Right lobe of liver (tissue), 6 donors: Measurements from ENCODE around the gene ARHGDIB. TPM values are rescaled to one million over a fixed set of nuclear protein-coding genes. Genes with fewer than 3 reads are reported as not detected.

Experiments used
- ATAC-seq, 4 donors: fragments of 200-7000 bp; cut with Tn5 transposase; one replicate each; pipeline ENCODE4 v1.9.1; 2020; ENCODE audit warnings: mild to moderate bottlenecking in 4 of 4, moderate library complexity in 4 of 4
- DNase-seq, 3 donors: peaks; one replicate each; pipeline ENCODE4 v3.0.0-alpha.2; 2020
- H3K27ac ChIP-seq, 3 donors: fragments of 200-600 bp; one replicate each; pipeline ENCODE4 v1.8.0; 2022
- H3K27me3 ChIP-seq, 2 donors: fragments of 200-600 bp; one replicate each; pipeline ENCODE4 v1.8.0; 2022
- H3K36me3 ChIP-seq, 4 donors: fragments of 200-600 bp; sonication (generic) in 1 of 4; one replicate each; pipeline versions ENCODE4 v1.5.1 to v1.8.0; 2017 to 2022; ENCODE audit warnings: control low read depth in 1 of 4
- H3K4me1 ChIP-seq, 4 donors: fragments of 200-600 bp; sonication (generic) in 1 of 4; one replicate each; pipeline versions ENCODE4 v1.5.1 to v1.8.0; 2017 to 2022; ENCODE audit warnings: control low read depth in 1 of 4
- H3K4me3 ChIP-seq, 3 donors: fragments of 200-600 bp; one replicate each; pipeline ENCODE4 v1.8.0; 2022
- H3K9me3 ChIP-seq, 4 donors: fragments of 200-600 bp; sonication (generic) in 1 of 4; one replicate each; pipeline versions ENCODE4 v1.5.1 to v1.8.0; 2017 to 2022; ENCODE audit warnings: control low read depth in 1 of 4
- POLR2A ChIP-seq: fragments of 450-650 bp; IDR thresholded peaks from one replicate; pipeline ENCODE4 v1.6.1; 2017; ENCODE audit warnings: antibody characterized with exemption, mild to moderate bottlenecking
- WGBS: methylation state at CpG from one replicate; pipeline ENCODE4 v1.1.6; 2018; ENCODE audit warnings: low coverage, low lambda C conversion rate; ENCODE audit not compliant: insufficient coverage; ENCODE audit errors: missing lambda C conversion rate; 5-methylcytosine and 5-hydroxymethylcytosine counted together
- intact Hi-C, 2 donors: fragments of 100-400 bp; cut with DNase I; formaldehyde crosslinking; loops; one replicate each; pipeline versions ENCODE4 v1.11.2 to v1.14.1; 2022
- total RNA-seq, 6 experiments: library from RNA; depleted of rRNA in 2 of 6; stranded (reverse); fragments of >200 nt in 2 of 6; fragmentation: NEBNext Ultra II Directional in 3 of 6; extraction: Animal tissue kit (Norgen Biotek cat#: 25700) in 3 of 6; gene quantifications; one replicate each; pipeline versions ENCODE4 v1.1.0 to v1.2.4, GENCODE V29; 2016 to 2023
- TF ChIP-seq, protein P1 (sequence below), 4 donors: fragments of 200-600 bp in 3 of 4; fragments of 450-650 bp in 1 of 4; IDR thresholded peaks; one replicate each; pipeline versions ENCODE4 v1.5.1 to v1.8.0; 2016 to 2022; ENCODE audit warnings: antibody characterized with exemption in 4 of 4, mild to moderate bottlenecking in 2 of 4
- donor health status: DM: no; HTN: yes; CAD: no.
- donor health status: DM: no; HTN: no; CAD: no.
- donor health status: DM: no; HTN: no; CAD: no.
- donor health status: DM: no; HTN: yes; CAD: no.
- donor health status: DM: no; HTN: yes; CAD: no.

The ARHGDIB gene
- total RNA-seq, 6 experiments from 2014 or later = 17.2 to 58.1 (median 31.9) TPM

DNA sequence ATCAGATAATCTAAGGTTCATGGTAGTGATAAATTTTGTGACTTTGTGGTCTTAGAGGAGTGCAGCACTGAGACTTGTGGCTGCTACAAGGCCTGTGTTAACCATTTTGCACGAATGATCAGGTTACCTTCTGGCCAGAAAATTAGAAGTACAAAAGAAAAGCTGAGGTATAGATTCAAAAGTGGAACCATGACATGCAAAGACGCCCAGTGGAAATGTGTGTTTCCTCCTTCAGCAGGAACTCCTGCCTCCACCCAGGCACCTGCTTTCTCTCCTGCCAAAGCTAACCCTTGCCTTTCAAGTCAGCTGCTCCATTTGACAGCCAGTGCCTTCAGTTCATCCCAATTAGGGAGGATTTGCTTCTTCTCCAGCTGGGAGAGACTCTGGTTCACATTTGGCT is 21.6 kb upstream of the ARHGDIB start:
- Histone ChIP-seq H3K27me3 (no peaks in the 10 kb centered on the region), H3K36me3 (no peaks in the 10 kb centered on the region), H3K27ac (no peak overlapping the region), H3K4me1 (no peaks in the 10 kb centered on the region), H3K4me3 (no peak overlapping the region), H3K9me3 (no peaks in the 10 kb centered on the region)
- no peak for ATAC-seq
- 29% methylated on average over 2 of the region's 2 CpGs for WGBS
- no peak for DNase-seq
- TF ChIP-seq, protein P1, sequence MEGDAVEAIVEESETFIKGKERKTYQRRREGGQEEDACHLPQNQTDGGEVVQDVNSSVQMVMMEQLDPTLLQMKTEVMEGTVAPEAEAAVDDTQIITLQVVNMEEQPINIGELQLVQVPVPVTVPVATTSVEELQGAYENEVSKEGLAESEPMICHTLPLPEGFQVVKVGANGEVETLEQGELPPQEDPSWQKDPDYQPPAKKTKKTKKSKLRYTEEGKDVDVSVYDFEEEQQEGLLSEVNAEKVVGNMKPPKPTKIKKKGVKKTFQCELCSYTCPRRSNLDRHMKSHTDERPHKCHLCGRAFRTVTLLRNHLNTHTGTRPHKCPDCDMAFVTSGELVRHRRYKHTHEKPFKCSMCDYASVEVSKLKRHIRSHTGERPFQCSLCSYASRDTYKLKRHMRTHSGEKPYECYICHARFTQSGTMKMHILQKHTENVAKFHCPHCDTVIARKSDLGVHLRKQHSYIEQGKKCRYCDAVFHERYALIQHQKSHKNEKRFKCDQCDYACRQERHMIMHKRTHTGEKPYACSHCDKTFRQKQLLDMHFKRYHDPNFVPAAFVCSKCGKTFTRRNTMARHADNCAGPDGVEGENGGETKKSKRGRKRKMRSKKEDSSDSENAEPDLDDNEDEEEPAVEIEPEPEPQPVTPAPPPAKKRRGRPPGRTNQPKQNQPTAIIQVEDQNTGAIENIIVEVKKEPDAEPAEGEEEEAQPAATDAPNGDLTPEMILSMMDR (IDR thresholded peaks at IDR 0.05) = no peak
- no peak for TF ChIP-seq POLR2A
- intact Hi-C loops = no loop called here

DNA sequence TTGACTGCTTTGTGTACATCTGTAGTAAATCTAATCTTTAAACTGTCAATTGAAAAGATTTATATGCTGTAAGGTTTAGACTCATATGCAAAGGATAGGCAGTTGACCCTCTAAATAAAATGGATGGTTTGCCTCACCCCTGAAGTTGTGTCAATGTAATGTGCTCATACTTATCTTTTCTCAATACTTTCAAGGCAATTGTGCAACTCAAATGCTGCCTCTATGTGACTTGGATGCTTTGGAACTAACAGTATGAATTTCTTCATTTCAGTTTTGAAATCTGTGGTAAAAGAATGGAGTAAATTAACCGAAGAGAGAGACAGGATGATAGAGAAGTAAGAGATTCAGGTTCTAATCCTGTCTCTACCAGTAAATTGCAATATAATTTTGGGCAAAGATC is 21.2 kb upstream of the ARHGDIB start:
- no peak for ATAC-seq
- WGBS = 23% methylated on average over 1 of the region's 1 CpG
- Histone ChIP-seq H3K27ac (no peak overlapping the region), H3K27me3 (no peaks in the 10 kb centered on the region), H3K4me3 (no peak overlapping the region), H3K36me3 (no peaks in the 10 kb centered on the region), H3K9me3 (no peaks in the 10 kb centered on the region), H3K4me1 (no peaks in the 10 kb centered on the region)
- intact Hi-C loops = no loop called here
- TF ChIP-seq, protein P1 (IDR thresholded peaks at IDR 0.05) = no peak
- no peak for TF ChIP-seq POLR2A
- DNase-seq = no peak

DNA sequence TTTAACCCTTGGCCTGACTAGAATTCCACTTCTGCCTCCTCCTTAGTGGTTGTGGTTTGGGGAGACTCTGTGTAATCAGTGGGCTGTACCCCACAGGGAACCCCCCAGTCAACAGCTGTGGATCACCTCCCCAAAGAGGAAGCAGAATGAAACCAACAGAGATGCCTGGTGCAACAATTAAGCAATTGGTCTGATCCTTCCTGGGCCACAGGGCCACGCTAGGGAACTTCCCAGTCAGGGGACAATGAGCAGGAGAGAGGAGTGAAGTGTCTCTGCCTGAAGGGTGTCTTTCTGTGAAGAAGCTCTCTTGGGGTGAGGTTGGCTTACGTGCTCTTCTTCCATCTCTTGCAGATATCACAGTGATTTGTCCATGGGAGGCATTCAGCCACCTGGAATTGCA is 19.6 kb upstream of the ARHGDIB start:
- intact Hi-C loops = no loop called here
- no CpG with 5 or more reads among the region's 2 CpGs for WGBS
- ATAC-seq = peak; percentile 44 to 68 (median 64)
- H3K9me3 ChIP-seq = no peaks in the 10 kb centered on the region
- H3K27me3 ChIP-seq = no peaks in the 10 kb centered on the region
- no peak for TF ChIP-seq POLR2A
- TF ChIP-seq, protein P1 (IDR thresholded peaks at IDR 0.05) = no peak
- no peaks in the 10 kb centered on the region for H3K4me1 ChIP-seq
- no peak overlapping the region for H3K27ac ChIP-seq
- H3K36me3 ChIP-seq = no peaks in the 10 kb centered on the region
- DNase-seq = peak in 1 of 3 donors; percentile 54
- H3K4me3 ChIP-seq = no peak overlapping the region

DNA sequence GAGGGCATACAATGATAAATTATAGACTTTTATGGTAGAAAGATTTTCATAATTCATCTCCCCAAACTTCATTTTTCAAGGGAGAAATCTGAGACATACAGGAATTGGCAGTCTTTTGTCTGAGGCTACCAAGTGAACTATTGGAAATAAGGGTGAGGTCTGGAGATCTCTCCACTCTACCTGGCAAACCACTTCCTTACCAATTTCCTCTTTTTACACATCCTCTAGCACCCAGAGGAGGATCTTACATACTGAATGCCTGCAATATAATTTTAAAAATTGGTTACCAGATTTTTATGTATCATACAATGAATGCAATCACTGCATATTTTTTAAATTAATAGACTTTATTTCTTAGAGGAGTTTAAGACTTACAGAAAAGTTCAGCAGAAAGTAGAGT is 18.1 kb upstream of the ARHGDIB start:
- Histone ChIP-seq H3K4me1 (no peaks in the 10 kb centered on the region), H3K27ac (no peak overlapping the region), H3K4me3 (no peak overlapping the region), H3K27me3 (no peaks in the 10 kb centered on the region), H3K9me3 (no peaks in the 10 kb centered on the region), H3K36me3 (no peaks in the 10 kb centered on the region)
- DNase-seq (no peak), ATAC-seq (no peak)
- intact Hi-C loops = no loop called here
- TF ChIP-seq, protein P1 (IDR thresholded peaks at IDR 0.05) = no peak
- TF ChIP-seq POLR2A = no peak

DNA sequence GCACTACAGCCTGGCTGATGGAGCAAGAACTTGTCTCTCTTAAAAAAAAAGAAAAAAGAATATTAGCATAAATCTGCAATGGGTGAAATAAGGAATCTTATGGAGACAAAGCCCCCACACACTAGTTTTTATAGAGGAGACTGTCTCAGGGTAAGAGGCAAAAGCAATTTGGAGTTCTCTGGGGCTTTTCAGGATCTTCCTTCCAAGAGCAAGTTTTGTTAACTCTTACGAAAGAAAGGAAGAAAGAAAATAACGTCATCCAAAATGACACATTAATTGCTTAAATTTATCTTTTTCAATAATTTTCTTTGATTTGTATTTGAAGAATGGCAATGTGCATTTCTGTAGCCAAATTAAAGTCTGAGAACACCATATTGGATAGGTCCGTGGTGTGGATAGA is 15.3 kb upstream of the ARHGDIB start:
- Histone ChIP-seq H3K9me3 (no peaks in the 10 kb centered on the region), H3K27ac (no peak overlapping the region), H3K4me3 (no peak overlapping the region), H3K4me1 (no peaks in the 10 kb centered on the region), H3K27me3 (no peaks in the 10 kb centered on the region), H3K36me3 (no peaks in the 10 kb centered on the region)
- TF ChIP-seq, protein P1 (IDR thresholded peaks at IDR 0.05) = no peak
- no peak for TF ChIP-seq POLR2A
- DNase-seq = no peak
- no peak for ATAC-seq
- intact Hi-C loops = no loop called here
- WGBS = 59% methylated on average over 3 of the region's 3 CpGs
